Ishikawa (cell line): ENCODE data around the gene SMG1.
A peak's percentile ranks its signal among the peaks of the same experiment; 100 is the strongest.

Experiments used
- CEBPB ChIP-seq: IDR thresholded peaks from 2 replicates; pipeline ENCODE4 v1.6.1; 2012
- CREB1 ChIP-seq: IDR thresholded peaks from 2 replicates; pipeline ENCODE4 v1.6.1; 2012; ENCODE audit warnings: low read depth
- EGR1 ChIP-seq: IDR thresholded peaks from 2 replicates; pipeline ENCODE4 v1.6.1; 2012
- EP300 ChIP-seq: IDR thresholded peaks from 2 replicates; pipeline ENCODE4 v1.6.1; 2012; ENCODE audit warnings: borderline replicate concordance
- FOXM1 ChIP-seq: IDR thresholded peaks from 2 replicates; pipeline ENCODE4 v1.6.1; 2012; ENCODE audit warnings: low read depth, borderline replicate concordance
- NFIC ChIP-seq: IDR thresholded peaks from 2 replicates; pipeline ENCODE4 v1.6.1; 2012
- RAD21 ChIP-seq: IDR thresholded peaks from 2 replicates; pipeline ENCODE4 v1.6.1; 2012; ENCODE audit warnings: low read depth
- TAF1 ChIP-seq: IDR thresholded peaks from 2 replicates; pipeline ENCODE4 v1.6.1; 2012; ENCODE audit warnings: low read depth, mild to moderate bottlenecking
- TCF12 ChIP-seq: IDR thresholded peaks from 2 replicates; pipeline ENCODE4 v1.6.1; 2012; ENCODE audit warnings: low read depth
- TEAD4 ChIP-seq: IDR thresholded peaks from 2 replicates; pipeline ENCODE4 v1.6.1; 2012
- YY1 ChIP-seq: IDR thresholded peaks from 2 replicates; pipeline ENCODE4 v1.6.1; 2012; ENCODE audit warnings: low read depth
- ZBTB7A ChIP-seq: IDR thresholded peaks from 2 replicates; pipeline ENCODE4 v1.6.1; 2012; ENCODE audit warnings: low read depth
- TF ChIP-seq, protein P1 (sequence below): IDR thresholded peaks from 2 replicates; pipeline ENCODE4 v1.6.1; 2012
- TF ChIP-seq, protein P2 (sequence below): IDR thresholded peaks from 2 replicates; pipeline ENCODE4 v1.6.1; 2012
- TF ChIP-seq, protein P3 (sequence below): IDR thresholded peaks from 2 replicates; pipeline ENCODE4 v1.6.1; 2012; ENCODE audit warnings: low read depth, mild to moderate bottlenecking

Gene SMG1

DNA sequence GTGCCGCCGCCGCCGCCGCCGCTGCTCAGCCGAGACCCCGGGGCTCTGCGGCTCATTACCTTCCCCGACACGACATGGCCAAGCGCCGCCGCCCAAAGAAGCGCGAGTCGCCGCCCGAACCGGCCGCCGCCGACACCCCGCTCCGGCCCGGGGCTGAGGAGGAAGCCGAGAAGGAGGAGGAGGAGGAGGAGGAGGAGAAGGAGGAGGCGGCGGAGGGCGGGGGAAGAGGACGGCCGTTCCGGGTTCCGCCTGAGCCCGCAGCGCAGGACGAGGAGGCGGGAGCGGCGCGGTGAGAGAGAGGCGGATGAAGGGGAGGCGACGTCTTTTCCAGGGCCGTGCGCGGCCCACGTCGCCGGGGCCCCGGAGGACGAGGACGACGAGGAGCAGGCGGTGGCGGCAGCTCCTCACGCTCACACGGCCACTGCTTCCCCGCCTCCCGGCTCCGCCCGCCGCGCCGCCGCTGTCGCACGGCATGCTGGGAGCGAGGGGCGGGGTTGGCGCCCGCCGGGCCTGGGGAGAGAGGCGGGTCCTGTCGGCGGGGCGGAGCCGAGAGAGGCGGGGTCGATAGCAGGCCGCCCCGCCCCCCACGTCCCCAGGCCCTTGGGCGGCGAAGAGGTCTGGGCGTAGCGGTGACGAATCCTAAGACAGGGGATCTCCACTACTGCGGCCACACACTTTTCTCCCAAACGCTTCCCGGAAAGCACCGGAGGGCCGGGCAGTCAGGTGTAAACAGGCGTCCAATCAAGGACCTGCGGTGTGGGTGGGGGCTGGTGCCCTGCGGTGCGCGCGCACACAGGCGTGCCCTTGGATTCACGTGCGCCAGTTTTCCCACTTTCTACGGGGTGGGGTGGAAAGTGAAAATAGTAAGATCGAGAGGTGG, at the start of gene SMG1:
SMG1 (minus strand) TSS at position 423 of the 880 bp plus-strand sequence; CDS start at position 56, 367 bp downstream.
- TF ChIP-seq EGR1 (0 out of 2 replicates have a peak, but pooled peaks have one; percentile 14), CREB1 (peak; percentile 37; the same call in 1 of the 2 replicates), TAF1 (peak; percentile 43; the same call in 1 of the 2 replicates), TCF12 (0 out of 2 replicates have a peak, but pooled peaks have one; percentile 26)
- TF ChIP-seq, protein P1, sequence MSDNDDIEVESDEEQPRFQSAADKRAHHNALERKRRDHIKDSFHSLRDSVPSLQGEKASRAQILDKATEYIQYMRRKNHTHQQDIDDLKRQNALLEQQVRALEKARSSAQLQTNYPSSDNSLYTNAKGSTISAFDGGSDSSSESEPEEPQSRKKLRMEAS: peak; percentile 98
- TF ChIP-seq, protein P2, sequence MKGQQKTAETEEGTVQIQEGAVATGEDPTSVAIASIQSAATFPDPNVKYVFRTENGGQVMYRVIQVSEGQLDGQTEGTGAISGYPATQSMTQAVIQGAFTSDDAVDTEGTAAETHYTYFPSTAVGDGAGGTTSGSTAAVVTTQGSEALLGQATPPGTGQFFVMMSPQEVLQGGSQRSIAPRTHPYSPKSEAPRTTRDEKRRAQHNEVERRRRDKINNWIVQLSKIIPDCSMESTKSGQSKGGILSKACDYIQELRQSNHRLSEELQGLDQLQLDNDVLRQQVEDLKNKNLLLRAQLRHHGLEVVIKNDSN: peak; percentile 86

DNA sequence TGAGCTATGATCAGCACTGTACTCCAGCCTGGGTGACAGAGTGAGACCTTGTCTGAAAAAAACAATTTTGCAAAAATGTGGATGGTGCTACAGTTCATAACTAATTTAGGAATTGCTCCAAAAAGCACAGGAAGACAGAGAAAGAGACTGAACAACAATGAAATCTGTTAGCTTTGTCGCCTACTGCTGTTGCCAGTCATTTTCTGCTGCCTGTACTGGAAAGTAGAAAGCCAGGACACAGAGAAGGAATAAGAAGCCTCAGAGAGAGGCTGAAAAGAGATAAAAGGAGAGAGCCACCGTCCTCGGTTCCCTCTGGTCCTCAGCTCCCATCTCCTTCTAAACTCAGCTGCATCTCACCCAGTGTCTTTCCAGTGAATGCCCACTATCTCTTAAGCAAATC, 48.9 kb upstream of the SMG1 start:
- TF ChIP-seq YY1 (no peak), NFIC (no peak), TAF1 (no peak), EGR1 (no peak), TCF12 (no peak), CEBPB (no peak), RAD21 (no peak), CREB1 (no peak), TEAD4 (no peak), FOXM1 (no peak), ZBTB7A (no peak), EP300 (no peak)
- TF ChIP-seq, protein P3, sequence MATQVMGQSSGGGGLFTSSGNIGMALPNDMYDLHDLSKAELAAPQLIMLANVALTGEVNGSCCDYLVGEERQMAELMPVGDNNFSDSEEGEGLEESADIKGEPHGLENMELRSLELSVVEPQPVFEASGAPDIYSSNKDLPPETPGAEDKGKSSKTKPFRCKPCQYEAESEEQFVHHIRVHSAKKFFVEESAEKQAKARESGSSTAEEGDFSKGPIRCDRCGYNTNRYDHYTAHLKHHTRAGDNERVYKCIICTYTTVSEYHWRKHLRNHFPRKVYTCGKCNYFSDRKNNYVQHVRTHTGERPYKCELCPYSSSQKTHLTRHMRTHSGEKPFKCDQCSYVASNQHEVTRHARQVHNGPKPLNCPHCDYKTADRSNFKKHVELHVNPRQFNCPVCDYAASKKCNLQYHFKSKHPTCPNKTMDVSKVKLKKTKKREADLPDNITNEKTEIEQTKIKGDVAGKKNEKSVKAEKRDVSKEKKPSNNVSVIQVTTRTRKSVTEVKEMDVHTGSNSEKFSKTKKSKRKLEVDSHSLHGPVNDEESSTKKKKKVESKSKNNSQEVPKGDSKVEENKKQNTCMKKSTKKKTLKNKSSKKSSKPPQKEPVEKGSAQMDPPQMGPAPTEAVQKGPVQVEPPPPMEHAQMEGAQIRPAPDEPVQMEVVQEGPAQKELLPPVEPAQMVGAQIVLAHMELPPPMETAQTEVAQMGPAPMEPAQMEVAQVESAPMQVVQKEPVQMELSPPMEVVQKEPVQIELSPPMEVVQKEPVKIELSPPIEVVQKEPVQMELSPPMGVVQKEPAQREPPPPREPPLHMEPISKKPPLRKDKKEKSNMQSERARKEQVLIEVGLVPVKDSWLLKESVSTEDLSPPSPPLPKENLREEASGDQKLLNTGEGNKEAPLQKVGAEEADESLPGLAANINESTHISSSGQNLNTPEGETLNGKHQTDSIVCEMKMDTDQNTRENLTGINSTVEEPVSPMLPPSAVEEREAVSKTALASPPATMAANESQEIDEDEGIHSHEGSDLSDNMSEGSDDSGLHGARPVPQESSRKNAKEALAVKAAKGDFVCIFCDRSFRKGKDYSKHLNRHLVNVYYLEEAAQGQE: no peak
- TF ChIP-seq, protein P2: no peak
- TF ChIP-seq, protein P1: no peak

DNA sequence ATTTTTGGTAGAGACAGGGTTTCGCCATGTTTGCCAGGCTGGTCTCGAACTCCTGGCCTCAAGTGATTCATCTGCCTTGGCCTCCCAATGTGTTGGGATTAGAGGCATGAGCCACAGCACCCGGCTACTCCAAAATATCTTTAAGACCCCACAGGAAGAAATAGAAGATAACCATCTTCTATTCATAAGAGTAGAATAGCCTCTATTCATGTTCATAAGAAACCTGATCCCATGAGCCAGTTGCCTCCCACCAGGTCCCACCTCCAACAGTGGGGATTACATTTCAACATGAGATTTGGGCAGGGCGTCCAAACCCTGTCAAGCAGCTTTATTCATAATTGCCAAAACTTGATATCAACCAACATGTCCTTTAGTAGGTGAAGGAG, 43.6 kb upstream of the SMG1 start:
- TF ChIP-seq RAD21: no peak
- TF ChIP-seq NFIC: no peak
- TF ChIP-seq TCF12: no peak

DNA sequence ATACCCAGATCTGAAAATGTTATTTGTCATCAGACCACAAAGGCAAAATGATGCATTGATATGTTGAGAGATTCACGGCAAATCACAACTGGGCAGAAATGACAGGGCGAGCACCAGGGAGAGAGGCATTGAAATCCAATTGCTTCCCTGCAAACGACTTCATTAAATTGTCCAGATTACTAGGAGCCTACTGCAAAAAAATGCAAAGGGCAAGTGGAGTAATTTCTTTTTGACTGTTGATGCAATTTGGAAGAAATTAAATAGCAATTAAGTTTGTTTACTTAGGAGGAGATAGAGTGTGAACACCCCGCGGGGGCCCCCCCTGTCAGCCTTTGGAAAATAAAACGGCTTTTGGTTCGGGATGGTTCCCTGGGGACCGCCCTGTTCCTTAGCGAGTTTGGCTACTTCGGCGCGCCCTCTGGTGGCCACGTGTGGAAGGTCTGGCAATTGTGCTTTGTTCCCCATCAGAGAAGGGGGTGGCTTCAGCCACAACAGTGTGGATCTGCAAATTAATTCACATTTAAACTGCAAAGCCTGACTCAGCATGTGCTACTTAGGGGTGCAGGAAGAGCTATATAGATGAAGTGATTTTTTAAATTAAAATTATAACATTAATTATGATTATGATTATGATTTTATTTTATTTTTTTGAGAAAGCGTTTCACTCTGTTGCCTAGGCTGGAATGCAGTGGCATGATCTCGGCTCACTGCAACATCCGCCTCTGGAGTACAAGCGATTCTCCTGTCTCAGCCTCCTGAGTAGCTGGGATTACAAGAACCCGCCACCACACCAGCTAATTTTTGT, 43.0 kb upstream of the SMG1 start:
- TF ChIP-seq RAD21: peak; percentile 94
- no peak for TF ChIP-seq TCF12
- TF ChIP-seq, protein P3: no peak
- TF ChIP-seq, protein P1: no peak
- no peak for TF ChIP-seq ZBTB7A
- TF ChIP-seq YY1: no peak

DNA sequence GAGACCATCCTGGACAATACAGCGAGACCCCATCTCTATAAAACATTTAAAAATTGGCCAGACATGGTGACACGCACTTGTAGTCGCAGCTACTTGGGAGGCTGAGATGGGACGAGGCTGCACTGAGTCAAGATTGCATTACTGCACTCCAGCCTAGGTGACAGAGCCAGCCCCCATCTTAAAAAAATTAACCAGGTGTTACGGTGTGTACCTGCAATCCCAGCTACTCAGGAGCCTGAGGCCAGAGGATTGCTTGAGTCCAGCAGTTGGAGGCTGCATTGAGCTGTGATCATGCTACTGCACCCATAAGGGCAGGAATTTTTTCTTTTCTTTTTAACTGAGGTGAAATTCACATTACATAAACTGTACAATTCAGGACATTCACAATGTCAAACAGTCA, 40.6 kb upstream of the SMG1 start:
- TF ChIP-seq CEBPB (no peak), YY1 (no peak)
- TF ChIP-seq, protein P3: no peak
- TF ChIP-seq, protein P2: no peak
